ENCODE results near the gene EPB41L1. TPM values are rescaled to one million over a fixed set of nuclear protein-coding genes. Genes with fewer than 3 reads are reported as not detected.

EPB41L1 gene
- total RNA-seq, 1 experiment from 2014 or later = 38.7 TPM

- Mint-ChIP-seq H3K27me3 (ENCODE audit: low read depth) (no peaks in the 10 kb centered on the region; the same call in 1 of the 2 replicates), H3K9me3 (no peaks in the 10 kb centered on the region), H3K4me3 (peak overlapping the region; percentile 93), H3K27ac (peak overlapping the region; percentile 42; the same call in 1 of the 2 replicates), H3K36me3 (peaks cover 20% of the 10 kb centered on the region), H3K4me1 (peaks cover 12% of the 10 kb centered on the region)
- DNase-seq (ENCODE audit: low spot score) (no peak), ATAC-seq (no peak)
- CTCF ChIA-PET = interaction anchor here (0.8 to 2.3 kb wide), 8 partner anchors 31 to 244 kb away, joined by 3 to 9 read pairs (median 4); no protein-coding TSS in a partner anchor
- TF ChIP-seq MAX (CRISPR knock-in tag; IDR thresholded peaks at IDR 0.05) (no peak), ZNF671 (CRISPR knock-in tag; IDR thresholded peaks at IDR 0.05) (no peak), RELA (CRISPR knock-in tag; IDR thresholded peaks at IDR 0.05; ENCODE audit: borderline replicate concordance) (no peak), ZNF219 (CRISPR knock-in tag; IDR thresholded peaks at IDR 0.05; ENCODE audit: borderline replicate concordance) (no peak), MYBL2 (CRISPR knock-in tag; IDR thresholded peaks at IDR 0.05) (no peak), ATF3 (CRISPR knock-in tag; conservative IDR thresholded peaks at IDR 0.05) (no peak), ZNF416 (CRISPR knock-in tag; IDR thresholded peaks at IDR 0.05) (no peak), CDX4 (CRISPR knock-in tag; IDR thresholded peaks at IDR 0.05; ENCODE audit: borderline replicate concordance) (no peak), ATF6 (CRISPR knock-in tag; IDR thresholded peaks at IDR 0.05) (no peak), FOXK1 (CRISPR knock-in tag; IDR thresholded peaks at IDR 0.05) (no peak), ELF4 (CRISPR knock-in tag; IDR thresholded peaks at IDR 0.05; ENCODE audit: low read depth) (no peak), RORB (CRISPR knock-in tag; IDR thresholded peaks at IDR 0.05) (no peak), IRF2 (CRISPR knock-in tag; IDR thresholded peaks at IDR 0.05; ENCODE audit: borderline replicate concordance, low read depth) (no peak), NFE2L1 (CRISPR knock-in tag; IDR thresholded peaks at IDR 0.05) (no peak), AR (CRISPR knock-in tag; IDR thresholded peaks at IDR 0.05) (no peak), SOX15 (CRISPR knock-in tag; IDR thresholded peaks at IDR 0.05) (no peak), MLX (CRISPR knock-in tag; IDR thresholded peaks at IDR 0.05) (no peak)
- POLR2A ChIA-PET = interaction anchor here (0.5 kb wide), 1 partner anchor 339 kb away, joined by 3 read pairs; no protein-coding TSS in a partner anchor
Measured at GRCh38 chr20:36236786-36237121, 82.2 kb downstream of the EPB41L1 start.

GRCh38 chr20:36237477-36237876 is 82.9 kb downstream of the EPB41L1 start:
- CTCF ChIA-PET = interaction anchor here (0.7 to 2.3 kb wide), 7 partner anchors 21 to 245 kb away, joined by 3 to 9 read pairs (median 4); no protein-coding TSS in a partner anchor
- no peak overlapping the region for H3K27ac Mint-ChIP-seq
- TF ChIP-seq HMGA2 (CRISPR knock-in tag; IDR thresholded peaks at IDR 0.05) (peak; percentile 71; the same call in 1 of the 2 replicates), PREB (CRISPR knock-in tag; IDR thresholded peaks at IDR 0.05; ENCODE audit: borderline replicate concordance) (no peak)
- POLR2A ChIA-PET = no interaction called here
- peak overlapping the region; percentile 93 for H3K4me3 Mint-ChIP-seq
- ATAC-seq (no peak), DNase-seq (ENCODE audit: low spot score) (no peak)
- no peaks in the 10 kb centered on the region; the same call in 1 of the 2 replicates for H3K27me3 Mint-ChIP-seq (ENCODE audit: low read depth)
- H3K36me3 Mint-ChIP-seq = peaks cover 20% of the 10 kb centered on the region
- H3K4me1 Mint-ChIP-seq = peaks cover 12% of the 10 kb centered on the region
- H3K9me3 Mint-ChIP-seq = no peaks in the 10 kb centered on the region
